ENCODE data around the gene GTF2A1. TPM values are rescaled to one million over a fixed set of nuclear protein-coding genes. Genes with fewer than 3 reads are reported as not detected.
A peak's percentile ranks its signal among the peaks of the same experiment; 100 is the strongest.

The GTF2A1 gene
- total RNA-seq, 1 donor from 2014 or later: 19.7 TPM

DNA sequence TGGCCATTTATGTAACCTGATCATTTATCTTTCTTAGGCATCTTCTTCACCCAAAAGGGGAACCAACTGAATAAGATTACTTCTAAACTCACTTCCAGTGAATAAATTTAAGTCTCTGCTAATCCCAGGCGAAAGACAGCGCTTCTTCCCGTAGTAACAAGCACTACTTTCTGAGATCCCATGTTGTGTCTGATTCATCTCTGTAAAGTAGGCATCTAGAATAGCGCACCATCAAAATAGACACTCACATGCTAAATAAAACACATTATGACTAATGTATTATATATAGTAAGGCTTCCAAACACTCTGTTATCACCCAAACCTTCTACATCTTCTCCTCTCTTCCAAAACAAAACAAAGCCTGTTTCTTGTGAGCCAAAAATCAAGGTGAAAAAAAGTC lies 15.1 kb downstream of the GTF2A1 start:
- FAIRE-seq: no peak
- peaks cover 4% of the 10 kb centered on the region for H3K36me3 ChIP-seq (ENCODE audit: control insufficient read depth, insufficient read depth, low read length)
- no peak for DNase-seq (ENCODE audit: low read depth)
- TF ChIP-seq, protein P1, sequence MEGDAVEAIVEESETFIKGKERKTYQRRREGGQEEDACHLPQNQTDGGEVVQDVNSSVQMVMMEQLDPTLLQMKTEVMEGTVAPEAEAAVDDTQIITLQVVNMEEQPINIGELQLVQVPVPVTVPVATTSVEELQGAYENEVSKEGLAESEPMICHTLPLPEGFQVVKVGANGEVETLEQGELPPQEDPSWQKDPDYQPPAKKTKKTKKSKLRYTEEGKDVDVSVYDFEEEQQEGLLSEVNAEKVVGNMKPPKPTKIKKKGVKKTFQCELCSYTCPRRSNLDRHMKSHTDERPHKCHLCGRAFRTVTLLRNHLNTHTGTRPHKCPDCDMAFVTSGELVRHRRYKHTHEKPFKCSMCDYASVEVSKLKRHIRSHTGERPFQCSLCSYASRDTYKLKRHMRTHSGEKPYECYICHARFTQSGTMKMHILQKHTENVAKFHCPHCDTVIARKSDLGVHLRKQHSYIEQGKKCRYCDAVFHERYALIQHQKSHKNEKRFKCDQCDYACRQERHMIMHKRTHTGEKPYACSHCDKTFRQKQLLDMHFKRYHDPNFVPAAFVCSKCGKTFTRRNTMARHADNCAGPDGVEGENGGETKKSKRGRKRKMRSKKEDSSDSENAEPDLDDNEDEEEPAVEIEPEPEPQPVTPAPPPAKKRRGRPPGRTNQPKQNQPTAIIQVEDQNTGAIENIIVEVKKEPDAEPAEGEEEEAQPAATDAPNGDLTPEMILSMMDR (IDR thresholded peaks at IDR 0.05; ENCODE audit: insufficient read depth, low read length, severe bottlenecking): no peak
- no peak overlapping the region for H3K4me3 ChIP-seq (ENCODE audit: low read depth, low read length)
- H3K27me3 ChIP-seq (ENCODE audit: control insufficient read depth, insufficient read depth, low read length): no peaks in the 10 kb centered on the region

DNA sequence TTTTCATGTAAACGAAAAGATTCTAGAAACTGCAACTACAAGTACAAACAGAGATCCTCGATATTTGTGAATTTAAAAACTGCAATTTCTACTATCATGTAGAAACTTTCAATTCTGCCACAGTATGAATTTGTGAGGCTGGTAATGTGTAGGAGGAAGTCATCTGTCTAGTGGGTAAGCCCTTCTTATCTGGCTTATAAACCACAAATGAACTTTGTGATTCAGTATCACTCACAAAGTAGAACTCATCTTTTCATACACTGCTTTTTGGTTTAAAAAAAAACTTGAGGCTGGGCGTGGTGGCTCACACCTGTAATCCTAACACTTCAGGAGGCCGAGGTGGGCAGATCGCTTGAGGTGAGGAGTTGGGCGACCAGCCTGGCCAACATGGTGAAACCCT lies 20.7 kb downstream of the GTF2A1 start:
- Histone ChIP-seq H3K4me3 (ENCODE audit: low read depth, low read length) (no peak overlapping the region), H3K36me3 (ENCODE audit: control insufficient read depth, insufficient read depth, low read length) (peaks cover 5% of the 10 kb centered on the region), H3K27me3 (ENCODE audit: control insufficient read depth, insufficient read depth, low read length) (no peaks in the 10 kb centered on the region)
- no peak for DNase-seq (ENCODE audit: low read depth)
- TF ChIP-seq, protein P1 (IDR thresholded peaks at IDR 0.05; ENCODE audit: insufficient read depth, low read length, severe bottlenecking): no peak
- no peak for FAIRE-seq

DNA sequence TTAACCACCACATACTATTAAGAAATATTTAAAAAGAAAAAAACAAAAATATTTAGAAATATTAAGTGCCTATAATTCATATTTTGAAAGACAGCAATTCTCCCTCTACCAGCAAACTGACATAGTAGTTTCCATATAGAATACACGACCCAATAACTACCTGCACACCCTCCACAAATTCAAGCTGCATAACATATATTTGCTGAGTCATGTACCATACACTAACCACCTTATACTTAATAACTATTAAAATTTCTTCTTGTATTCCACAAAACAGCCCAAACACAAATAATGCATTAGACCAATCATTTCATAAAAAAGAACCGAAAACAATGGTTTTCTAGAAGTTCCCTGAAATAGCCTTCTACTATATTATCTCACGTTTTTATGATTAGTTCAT lies 21.7 kb downstream of the GTF2A1 start:
- peaks cover 6% of the 10 kb centered on the region for H3K36me3 ChIP-seq (ENCODE audit: control insufficient read depth, insufficient read depth, low read length)
- DNase-seq (ENCODE audit: low read depth) (no peak), FAIRE-seq (no peak)
- no peaks in the 10 kb centered on the region for H3K27me3 ChIP-seq (ENCODE audit: control insufficient read depth, insufficient read depth, low read length)
- H3K4me3 ChIP-seq (ENCODE audit: low read depth, low read length): no peak overlapping the region
- TF ChIP-seq, protein P1 (IDR thresholded peaks at IDR 0.05; ENCODE audit: insufficient read depth, low read length, severe bottlenecking): no peak

DNA sequence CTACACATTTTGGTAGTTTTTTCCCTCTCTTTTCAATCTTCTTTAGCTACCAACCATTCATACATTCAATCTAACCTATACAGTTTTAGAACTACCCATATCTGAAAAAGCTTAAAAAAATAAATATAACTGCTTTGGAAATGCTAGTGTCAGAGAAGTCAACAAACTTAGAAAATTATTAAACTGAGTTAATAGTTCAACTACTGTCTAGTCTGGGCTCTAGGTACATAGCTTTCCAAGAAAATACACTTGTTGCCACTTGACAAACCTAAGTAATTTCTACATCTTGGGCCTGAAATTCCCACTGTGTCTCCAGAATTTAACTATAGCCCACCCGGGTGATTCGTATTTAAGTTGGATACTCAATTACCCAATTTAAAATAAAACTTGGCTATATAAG lies 22.1 kb downstream of the GTF2A1 start:
- TF ChIP-seq, protein P1 (IDR thresholded peaks at IDR 0.05; ENCODE audit: insufficient read depth, low read length, severe bottlenecking): no peak
- FAIRE-seq (no peak), DNase-seq (ENCODE audit: low read depth) (no peak)
- Histone ChIP-seq H3K4me3 (ENCODE audit: low read depth, low read length) (no peak overlapping the region), H3K36me3 (ENCODE audit: control insufficient read depth, insufficient read depth, low read length) (peaks cover 6% of the 10 kb centered on the region), H3K27me3 (ENCODE audit: control insufficient read depth, insufficient read depth, low read length) (no peaks in the 10 kb centered on the region)

DNA sequence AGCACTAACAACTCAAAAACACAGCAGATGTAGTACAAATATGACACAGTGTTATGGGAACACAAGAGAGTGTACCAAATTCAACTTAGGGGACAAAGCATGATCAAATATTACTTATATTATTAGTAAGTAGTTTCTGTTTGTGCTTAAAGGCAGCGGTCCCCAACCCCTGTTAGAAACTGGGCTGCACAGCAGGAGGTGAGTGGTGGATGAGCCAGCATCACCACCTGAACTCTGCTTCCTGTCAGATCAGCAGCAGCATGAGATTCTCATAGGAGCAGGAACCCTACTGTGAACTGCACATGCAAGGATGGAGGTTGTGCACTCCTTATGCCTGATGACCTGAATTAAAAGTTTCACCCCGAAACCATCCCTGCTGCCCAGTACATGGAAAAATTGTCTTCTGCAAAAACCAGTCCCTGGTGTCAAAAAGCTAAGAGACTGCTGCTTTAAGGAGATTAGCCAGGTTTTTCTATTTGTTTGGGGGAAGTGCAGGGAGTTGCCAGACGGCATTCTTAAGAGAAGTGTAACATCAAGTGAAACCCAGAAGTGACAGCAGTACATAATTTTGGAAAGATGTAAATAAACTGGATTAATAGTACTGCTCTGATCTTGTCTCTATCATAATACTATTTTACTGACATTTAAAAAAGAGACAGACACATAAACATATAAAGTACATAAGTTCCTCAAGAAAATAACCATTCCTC lies 26.7 kb downstream of the GTF2A1 start:
- H3K36me3 ChIP-seq (ENCODE audit: control insufficient read depth, insufficient read depth, low read length): peaks cover 5% of the 10 kb centered on the region
- no peaks in the 10 kb centered on the region for H3K27me3 ChIP-seq (ENCODE audit: control insufficient read depth, insufficient read depth, low read length)
- DNase-seq (ENCODE audit: low read depth): peak; percentile 13
- no peak for FAIRE-seq
- H3K4me3 ChIP-seq (ENCODE audit: low read depth, low read length): no peak overlapping the region
- TF ChIP-seq, protein P1 (IDR thresholded peaks at IDR 0.05; ENCODE audit: insufficient read depth, low read length, severe bottlenecking): no peak

DNA sequence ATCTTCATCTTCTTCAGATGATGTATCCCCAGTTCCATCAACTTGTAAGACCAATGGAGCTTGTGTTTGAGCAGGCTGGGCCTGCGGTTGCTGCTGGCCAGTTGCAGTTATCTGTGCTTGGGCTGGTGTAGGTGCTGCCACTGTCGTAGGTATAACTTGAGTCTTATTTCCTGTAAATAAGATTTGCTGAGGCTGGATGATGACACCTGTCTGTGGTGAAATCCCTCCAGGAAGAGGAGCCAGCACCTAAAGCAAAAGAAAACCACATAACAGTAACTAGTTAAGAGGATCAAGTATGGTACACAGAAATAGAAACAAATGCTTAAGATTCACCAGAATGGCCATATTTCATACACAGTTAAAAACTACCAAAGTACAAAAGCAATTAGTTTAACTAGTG lies 28.2 kb downstream of the GTF2A1 start:
- FAIRE-seq (no peak), DNase-seq (ENCODE audit: low read depth) (no peak)
- no peaks in the 10 kb centered on the region for H3K27me3 ChIP-seq (ENCODE audit: control insufficient read depth, insufficient read depth, low read length)
- H3K4me3 ChIP-seq (ENCODE audit: low read depth, low read length): no peak overlapping the region
- TF ChIP-seq, protein P1 (IDR thresholded peaks at IDR 0.05; ENCODE audit: insufficient read depth, low read length, severe bottlenecking): no peak
- H3K36me3 ChIP-seq (ENCODE audit: control insufficient read depth, insufficient read depth, low read length): peaks cover 5% of the 10 kb centered on the region
